Measurements from ENCODE around the gene AAMP.
A peak's percentile ranks its signal among the peaks of the same experiment; 100 is the strongest.

AAMP gene

DNA sequence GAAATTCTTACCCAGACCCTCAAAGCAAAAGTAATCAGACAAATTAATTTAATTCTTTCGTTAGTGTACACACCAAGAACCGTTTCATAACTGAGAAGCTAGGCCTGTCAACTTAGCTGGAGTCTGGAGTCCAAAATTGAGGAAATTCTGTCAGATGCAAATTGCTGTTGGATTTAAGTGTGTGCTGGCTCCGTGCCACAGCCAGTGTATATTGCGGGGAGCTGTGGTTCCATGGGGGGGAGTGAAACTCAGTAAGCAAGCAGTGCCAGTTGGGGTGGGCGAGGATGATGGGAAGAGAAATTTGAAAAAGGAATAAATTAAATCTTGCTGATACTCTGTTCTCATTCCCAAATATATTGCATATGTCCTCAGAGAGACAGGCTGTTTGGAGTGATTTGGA lies 48.9 kb downstream of the AAMP start:
- no peak for DNase-seq (ENCODE audit: low read depth, low spot score)

- DNase-seq (ENCODE audit: low read depth, low spot score), result no peak
Observed at GRCh38 chr2:218219934-218220333, 50.0 kb downstream of the AAMP start.

GRCh38 chr2:218218268-218219185 lies 51.4 kb downstream of the AAMP start:
- no peak for DNase-seq (ENCODE audit: low read depth, low spot score)

DNA sequence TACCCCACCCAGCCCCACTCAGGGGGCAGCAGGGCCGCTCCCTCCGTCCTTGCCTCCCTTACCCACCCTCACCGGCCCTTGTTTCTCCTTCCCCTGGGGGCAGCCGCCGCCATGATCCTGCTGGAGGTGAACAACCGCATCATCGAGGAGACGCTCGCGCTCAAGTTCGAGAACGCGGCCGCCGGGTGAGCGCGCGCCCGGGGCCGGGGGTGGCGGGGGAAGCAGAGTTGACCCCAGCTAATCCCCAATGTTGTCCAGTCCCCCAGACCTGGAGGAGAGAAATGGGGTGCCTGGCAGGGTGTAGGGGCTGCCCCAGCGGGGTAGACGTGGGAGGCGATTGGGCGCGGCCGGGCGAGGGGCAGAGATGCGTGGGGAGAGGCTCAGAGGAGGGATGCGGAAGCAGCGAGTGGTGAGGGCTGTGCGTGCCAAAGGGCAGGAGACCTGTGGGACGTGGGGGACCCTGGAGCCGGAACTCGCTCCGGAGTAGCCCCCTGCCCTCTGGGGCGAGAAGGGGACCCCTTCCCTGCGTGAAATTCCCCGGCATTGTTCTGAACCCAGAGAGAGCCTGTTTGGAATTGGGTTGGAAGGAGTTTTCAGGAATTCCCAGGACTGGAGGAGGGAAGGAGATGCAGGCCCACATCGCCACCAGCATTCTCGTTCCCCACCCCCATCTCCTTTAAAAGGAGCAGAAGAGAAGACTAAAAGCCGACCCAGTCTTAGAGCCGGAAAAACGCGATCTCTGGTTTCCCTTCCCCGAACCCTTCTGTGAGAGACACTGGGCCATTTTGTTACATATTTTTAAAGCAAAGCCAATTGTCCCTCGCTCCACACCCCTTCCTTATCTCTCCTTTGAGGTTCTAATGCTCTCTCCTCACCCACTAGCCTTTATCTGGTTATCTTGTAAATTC lies 52.3 kb downstream of the AAMP start:
- DNase-seq (ENCODE audit: low read depth, low spot score), result peak; percentile 64

- DNase-seq (ENCODE audit: low read depth, low spot score), result peak; percentile 94
Observed at GRCh38 chr2:218216674-218217359, 53.1 kb downstream of the AAMP start, which contains the start of gene ARPC2. Gene ARPC2, plus strand, starts transcription at chr2:218217189. Its CDS starts 282 bp downstream, at chr2:218217471.

GRCh38 chr2:218216336-218216673 lies 53.6 kb downstream of the AAMP start:
- DNase-seq (ENCODE audit: low read depth, low spot score), result no peak
